Measurements from ENCODE around the gene PROX2. TPM values are rescaled to one million over a fixed set of nuclear protein-coding genes. Genes with fewer than 3 reads are reported as not detected.

The PROX2 gene
- total and polyA plus RNA-seq, 9 of the 15 experiments (the other 6 are each of a cell fraction or from before 2014, with no cell fraction given) = not detected

GRCh38 chr14:74858022-74858421 is 17.9 kb downstream of the PROX2 start:
- Histone ChIP-seq H3K36me3 (ENCODE audit: control insufficient read depth, insufficient read depth, low read length) (no peaks in the 10 kb centered on the region), H3K9me3 (replicated peaks; ENCODE audit: control insufficient read depth, insufficient read depth, low read depth, low read length) (no peaks in the 10 kb centered on the region), H3K27ac (ENCODE audit: extremely low read depth, low read depth, low read length) (no peak overlapping the region), H3K9me1 (ENCODE audit: control insufficient read depth, insufficient read depth, low read length) (no peaks in the 10 kb centered on the region), H4K20me1 (replicated peaks; ENCODE audit: control insufficient read depth, insufficient read depth, low read length) (no peaks in the 10 kb centered on the region; the same call in 1 of the 2 replicates), H3K9ac (ENCODE audit: insufficient read depth in 1 of 2, low read depth in 2 of 2, low read length in 2 of 2) (no peak overlapping the region), H3K27me3 (ENCODE audit: control insufficient read depth in 2 of 2, insufficient read depth in 2 of 2, low read length in 2 of 2) (no peaks in the 10 kb centered on the region), H3K4me2 (ENCODE audit: insufficient read depth, low read length) (no peak overlapping the region), H3K79me2 (ENCODE audit: control insufficient read depth, insufficient read depth, low read length) (no peaks in the 10 kb centered on the region), H3K4me3 (no peak overlapping the region), H2AFZ (ENCODE audit: low read depth, low read length) (no peak overlapping the region), H3K4me1 (replicated peaks in 1 of 2; ENCODE audit: control insufficient read depth in 2 of 2, insufficient read depth in 2 of 2, low read length in 2 of 2) (peaks cover 6 to 13% of the 10 kb centered on the region in 2 experiments; a peak in 4 of 5 replicates)
- in situ Hi-C loops (cut with MboI) = no loop called here
- WGBS (ENCODE audit: insufficient coverage, low coverage, missing lambda C conversion rate) = 14% methylated on average over 1 of the region's 1 CpG
- no peak for TF ChIP-seq HEY1 (CRISPR knock-in tag; IDR thresholded peaks at IDR 0.05; ENCODE audit: borderline replicate concordance)
- no peak for TF ChIP-seq BACH1 (tag; IDR thresholded peaks at IDR 0.05)
- no peak for TF ChIP-seq TFAM (CRISPR knock-in tag; conservative IDR thresholded peaks at IDR 0.05)
- TF ChIP-seq NELFE (IDR thresholded peaks at IDR 0.05; ENCODE audit: insufficient read depth, insufficient read length) = no peak
- no peak for DNase-seq (ENCODE audit: extremely low read depth in 1 of 4, low spot score in 3 of 4)
- intact Hi-C loops (cut with micrococcal nuclease) = no loop called here
- no peak for ATAC-seq
- BruUV-seq (replicated peaks) = no TSS peak
- no peak for FAIRE-seq
- ChIA-PET POLR2A (no interaction called here), CTCF (ENCODE audit: low intra/inter-chr PET ratio) (no interaction called here)

- no peaks in the 10 kb centered on the region; the same call in 1 of the 2 replicates for H4K20me1 ChIP-seq (replicated peaks; ENCODE audit: control insufficient read depth, insufficient read depth, low read length)
- POLR2A ChIA-PET = interaction anchor here (1.0 to 2.9 kb wide), 3 partner anchors 10 to 20 kb away, joined by 3 to 11 read pairs (median 4); partner anchors contain the start of gene PROX2
- CTCF ChIA-PET (ENCODE audit: low intra/inter-chr PET ratio) = no interaction called here
- no peaks in the 10 kb centered on the region for H3K9me1 ChIP-seq (ENCODE audit: control insufficient read depth, insufficient read depth, low read length)
- no peak overlapping the region for H2AFZ ChIP-seq (ENCODE audit: low read depth, low read length)
- no peak overlapping the region for H3K4me2 ChIP-seq (ENCODE audit: insufficient read depth, low read length)
- ATAC-seq = no peak
- no peak for DNase-seq (ENCODE audit: extremely low read depth in 1 of 4, low spot score in 3 of 4)
- H3K79me2 ChIP-seq (ENCODE audit: control insufficient read depth, insufficient read depth, low read length) = no peaks in the 10 kb centered on the region
- H3K27me3 ChIP-seq (ENCODE audit: control insufficient read depth in 2 of 2, insufficient read depth in 2 of 2, low read length in 2 of 2) = no peaks in the 10 kb centered on the region
- no TSS peak for BruUV-seq (replicated peaks)
- WGBS (ENCODE audit: insufficient coverage, low coverage, missing lambda C conversion rate) = 9% methylated on average over 1 of the region's 1 CpG
- H3K27ac ChIP-seq (ENCODE audit: extremely low read depth, low read depth, low read length) = no peak overlapping the region
- intact Hi-C loops (cut with micrococcal nuclease) (no loop called here), in situ Hi-C loops (cut with MboI) (no loop called here)
- no peaks in the 10 kb centered on the region for H3K9me3 ChIP-seq (replicated peaks; ENCODE audit: control insufficient read depth, insufficient read depth, low read depth, low read length)
- H3K4me1 ChIP-seq (replicated peaks in 1 of 2; ENCODE audit: control insufficient read depth in 2 of 2, insufficient read depth in 2 of 2, low read length in 2 of 2) = peaks cover 6 to 13% of the 10 kb centered on the region in 2 experiments; a peak in 4 of 5 replicates
- H3K4me3 ChIP-seq = no peak overlapping the region
- no peak overlapping the region for H3K9ac ChIP-seq (ENCODE audit: insufficient read depth in 1 of 2, low read depth in 2 of 2, low read length in 2 of 2)
- no peaks in the 10 kb centered on the region for H3K36me3 ChIP-seq (ENCODE audit: control insufficient read depth, insufficient read depth, low read length)
- no peak for FAIRE-seq
- no peak for TF ChIP-seq ZSCAN29 (IDR thresholded peaks at IDR 0.05)
- TF ChIP-seq CBFA2T3 (IDR thresholded peaks at IDR 0.05) = no peak
- TF ChIP-seq CBX3 (IDR thresholded peaks at IDR 0.05; ENCODE audit: borderline replicate concordance in 1 of 2, low read length in 2 of 2) = no peak
- TF ChIP-seq FOS (IDR thresholded peaks at IDR 0.05; ENCODE audit: extremely low read depth, insufficient read length) = no peak
These were observed 19.6 kb downstream of the PROX2 start for GRCh38 chr14:74856366-74856765.
